NCI-H345 (cell line): ENCODE measurements around the gene UBLCP1.

Source experiments
- DNase-seq: peaks from one replicate; lab custom pipeline; 2025; lab: John Stamatoyannopoulos, UW

UBLCP1 gene

DNA sequence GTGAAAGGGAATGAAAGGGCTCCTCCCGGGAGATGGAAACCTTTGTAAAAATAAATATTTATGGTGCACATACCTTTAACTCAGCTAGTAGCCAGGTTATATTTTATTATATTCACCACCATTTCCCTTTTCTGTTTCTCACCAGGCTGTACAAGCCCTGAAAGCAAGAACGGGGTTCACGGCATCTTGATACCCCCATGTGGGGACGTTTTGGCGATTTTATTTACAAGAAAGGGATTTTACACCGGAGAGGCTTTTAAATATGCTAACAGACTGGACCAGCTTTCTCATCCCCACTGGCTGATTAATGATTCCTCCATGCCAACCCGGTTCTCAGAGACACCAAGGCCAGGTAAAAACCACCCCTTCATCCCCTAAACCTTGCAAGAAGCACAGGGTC, 48.0 kb downstream of the UBLCP1 start:
- DNase-seq, result no peak

DNA sequence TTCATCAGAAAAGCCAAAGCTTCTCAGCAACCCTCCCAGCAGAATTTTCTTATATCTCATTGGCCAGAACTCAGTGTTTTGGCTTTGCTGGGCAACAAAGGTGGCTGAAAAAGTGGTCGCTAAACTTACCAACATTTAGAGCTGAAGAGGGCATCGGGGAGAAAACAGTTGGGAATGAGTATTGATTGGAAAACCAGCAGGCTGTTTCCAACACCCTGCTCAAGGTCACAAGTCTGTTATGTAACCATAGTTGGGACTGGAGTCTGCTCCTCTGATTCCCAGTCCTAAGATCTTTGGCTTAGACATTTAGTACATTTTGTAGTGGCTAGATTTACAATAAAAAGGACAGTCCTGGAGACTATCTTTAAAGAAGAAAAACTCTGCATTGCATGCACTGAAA, 50.1 kb downstream of the UBLCP1 start:
- DNase-seq, result no peak

DNA sequence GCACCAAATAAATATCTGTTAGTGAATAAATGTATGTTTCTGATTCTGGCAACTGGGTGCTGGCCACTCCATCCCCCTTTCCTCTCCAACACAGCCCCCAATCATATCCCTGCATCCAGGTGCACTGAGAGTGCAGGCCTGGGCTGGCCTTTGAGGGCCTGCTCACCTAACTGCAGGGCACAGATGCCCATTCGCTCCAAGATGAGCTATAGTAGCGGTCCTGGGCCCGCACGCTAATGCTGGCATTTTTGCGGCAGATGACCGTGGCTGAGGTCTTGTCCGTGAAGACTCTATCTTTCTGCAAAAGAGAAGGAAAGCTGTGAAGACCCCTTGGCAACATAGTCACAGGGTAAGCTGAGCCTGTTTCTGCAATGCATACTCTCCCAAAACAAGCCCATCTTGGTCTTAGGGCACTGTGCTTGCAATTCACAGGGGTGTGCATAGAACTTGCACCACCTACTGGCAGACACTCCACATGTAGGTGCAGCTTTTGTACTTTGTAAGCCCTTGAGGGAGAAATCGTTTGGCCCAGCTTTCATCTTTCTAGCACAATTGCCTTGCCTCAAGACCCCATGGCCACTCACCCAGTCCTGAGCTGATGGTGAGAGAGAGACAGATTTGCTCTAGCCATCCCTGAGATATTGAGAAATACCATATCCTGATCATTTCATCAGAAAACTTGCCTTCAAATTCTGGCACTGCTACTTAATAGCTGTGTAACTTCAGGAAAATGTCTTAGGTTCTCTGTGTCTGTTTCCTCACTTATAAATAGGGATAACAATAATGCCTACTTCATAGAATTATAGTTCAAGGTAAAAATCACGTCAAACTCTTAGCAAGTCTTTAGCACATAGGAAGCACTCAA, 53.7 kb downstream of the UBLCP1 start:
- peak; percentile 16 for DNase-seq

DNA sequence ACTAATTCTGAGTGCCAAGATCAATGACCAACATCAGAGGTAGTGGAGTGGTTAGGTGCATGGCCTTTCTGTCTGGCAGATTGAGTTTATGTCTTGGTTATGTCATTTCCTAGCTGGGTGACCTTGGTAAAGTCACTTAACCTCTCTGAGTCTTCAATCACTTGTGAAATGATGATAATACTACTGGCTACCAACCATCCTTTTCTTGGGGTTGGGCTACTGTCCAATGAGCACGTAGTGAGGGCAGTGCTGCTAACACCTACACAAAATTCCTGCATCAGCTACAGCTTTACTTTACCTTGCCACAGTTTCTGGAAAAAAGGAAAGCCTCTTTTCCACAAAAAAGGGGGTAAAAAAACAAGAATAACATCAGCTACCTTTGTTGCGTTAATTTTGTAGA, 54.8 kb downstream of the UBLCP1 start:
- DNase-seq, result no peak

DNA sequence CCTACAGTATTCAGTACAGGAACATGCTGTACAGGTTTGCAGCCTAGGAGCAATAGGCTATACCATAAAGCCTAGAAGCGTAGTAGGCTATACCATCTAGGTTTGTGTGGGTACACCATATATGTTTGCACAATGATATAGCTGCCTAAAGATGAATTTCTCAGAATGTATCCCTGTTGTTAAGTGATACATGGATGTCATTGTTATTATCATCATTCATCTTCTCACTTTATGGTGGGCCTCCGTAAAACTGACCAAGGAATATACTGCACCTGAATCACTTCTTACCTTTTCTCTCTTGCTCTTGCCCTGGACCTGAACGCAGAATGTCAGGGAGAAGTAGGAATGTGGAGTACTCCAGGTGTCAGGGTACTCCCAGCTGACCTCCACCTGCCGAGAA, 55.4 kb downstream of the UBLCP1 start:
- no peak for DNase-seq

DNA sequence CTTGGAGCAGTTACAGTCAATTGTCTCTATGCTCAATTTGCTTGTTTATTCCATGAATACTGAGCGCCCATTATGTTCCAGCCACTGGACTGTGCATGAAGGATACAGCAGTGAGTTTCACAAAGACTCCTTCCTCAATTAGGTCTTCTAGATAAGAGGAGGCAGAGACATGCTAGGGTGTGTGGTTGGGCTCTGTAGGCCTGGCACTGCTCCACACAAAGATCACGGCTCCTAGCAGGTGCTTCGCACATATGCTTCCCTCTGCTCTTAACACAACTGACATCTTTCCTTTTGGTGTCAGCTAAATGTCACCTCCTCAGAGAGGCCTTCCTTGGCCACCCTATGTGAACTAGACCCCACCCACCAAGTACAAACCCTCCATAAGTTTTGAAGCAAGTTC, 56.3 kb downstream of the UBLCP1 start:
- no peak for DNase-seq

DNA sequence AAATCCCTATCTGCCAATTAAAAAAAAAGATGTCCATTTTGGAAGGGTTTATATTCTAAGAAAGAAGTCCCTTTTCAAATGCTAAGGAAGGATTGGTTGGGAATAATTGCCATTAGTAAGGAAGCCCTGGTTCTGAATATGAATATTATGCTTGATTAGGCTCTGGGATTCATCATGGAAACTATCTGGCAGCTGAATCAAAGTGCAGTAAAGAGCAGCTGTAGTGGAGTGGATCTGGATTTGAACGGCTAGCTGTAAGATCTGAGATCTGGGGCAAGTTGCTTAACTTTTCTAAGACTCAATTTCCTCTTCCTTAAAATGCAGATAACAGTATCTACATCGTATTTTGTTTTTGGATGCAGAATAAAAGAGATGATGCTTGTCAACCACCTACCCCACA, 56.7 kb downstream of the UBLCP1 start:
- DNase-seq, result no peak

DNA sequence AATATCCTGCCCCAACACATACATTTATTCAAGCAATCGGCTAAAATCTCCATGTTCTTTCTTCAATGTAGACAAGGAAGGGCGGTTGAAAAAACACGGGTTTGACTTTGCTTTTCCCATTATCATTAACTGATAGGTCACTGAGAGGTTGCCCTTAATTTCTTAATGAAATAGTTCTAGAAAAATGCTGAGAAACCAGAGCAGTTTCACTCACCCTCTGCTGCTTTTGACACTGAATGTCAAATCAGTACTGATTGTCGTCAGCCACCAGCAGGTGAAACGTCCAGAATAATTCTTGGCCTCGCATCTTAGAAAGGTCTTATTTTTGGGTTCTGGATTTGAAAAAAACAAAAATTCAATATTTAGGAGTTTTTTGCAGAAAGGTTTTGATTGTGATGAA, 59.1 kb downstream of the UBLCP1 start:
- DNase-seq, result no peak

DNA sequence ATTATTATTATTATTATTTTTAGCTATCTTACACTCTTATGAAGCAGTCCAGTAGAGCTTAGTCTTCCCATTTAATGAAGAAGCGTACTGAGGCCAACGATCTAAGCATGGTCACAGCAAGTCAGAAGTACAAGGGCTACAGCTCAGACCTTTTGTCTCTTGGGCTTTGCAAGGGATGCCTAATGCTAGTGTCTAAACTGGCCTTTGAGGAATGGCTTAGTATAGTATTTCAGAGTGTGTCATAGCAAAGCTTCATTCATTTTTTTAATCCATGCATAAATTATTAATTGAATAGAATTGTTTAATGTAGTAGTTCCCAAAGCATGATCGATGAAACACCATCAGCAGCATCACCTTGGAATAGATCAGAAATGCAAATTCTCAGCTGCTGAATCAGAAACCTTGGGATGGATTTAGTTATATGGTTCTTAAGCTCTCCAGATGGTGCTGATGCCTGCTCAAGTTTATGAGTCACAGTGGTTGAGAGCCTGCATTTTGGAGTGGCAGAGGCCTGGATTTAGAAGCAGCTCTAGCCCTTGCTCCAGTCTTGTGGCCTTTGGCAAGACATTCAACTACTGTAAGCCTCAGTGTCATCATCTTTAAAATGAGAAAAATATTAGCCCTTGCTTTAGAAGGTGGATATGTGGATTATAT, 61.1 kb downstream of the UBLCP1 start:
- DNase-seq, result no peak

DNA sequence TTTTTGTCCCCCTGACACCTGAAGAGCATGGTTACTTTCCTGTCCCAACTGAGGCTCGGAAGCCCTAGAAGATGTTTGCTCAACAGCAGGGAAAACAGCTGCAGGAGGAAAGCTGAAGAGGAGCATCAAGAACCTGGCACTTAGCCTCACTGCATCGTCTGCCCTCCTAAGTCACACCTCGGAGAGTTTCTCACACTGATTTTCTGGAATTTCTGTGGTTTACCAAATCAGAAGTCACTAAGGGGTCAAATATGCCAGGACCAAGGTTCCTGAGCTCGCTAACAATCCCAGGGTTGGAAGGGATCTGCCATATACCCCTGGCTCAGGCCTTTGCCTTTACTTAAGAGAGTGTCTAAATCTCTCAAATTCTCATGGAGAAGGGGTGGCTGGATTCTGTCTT, 61.9 kb downstream of the UBLCP1 start:
- DNase-seq, result no peak

DNA sequence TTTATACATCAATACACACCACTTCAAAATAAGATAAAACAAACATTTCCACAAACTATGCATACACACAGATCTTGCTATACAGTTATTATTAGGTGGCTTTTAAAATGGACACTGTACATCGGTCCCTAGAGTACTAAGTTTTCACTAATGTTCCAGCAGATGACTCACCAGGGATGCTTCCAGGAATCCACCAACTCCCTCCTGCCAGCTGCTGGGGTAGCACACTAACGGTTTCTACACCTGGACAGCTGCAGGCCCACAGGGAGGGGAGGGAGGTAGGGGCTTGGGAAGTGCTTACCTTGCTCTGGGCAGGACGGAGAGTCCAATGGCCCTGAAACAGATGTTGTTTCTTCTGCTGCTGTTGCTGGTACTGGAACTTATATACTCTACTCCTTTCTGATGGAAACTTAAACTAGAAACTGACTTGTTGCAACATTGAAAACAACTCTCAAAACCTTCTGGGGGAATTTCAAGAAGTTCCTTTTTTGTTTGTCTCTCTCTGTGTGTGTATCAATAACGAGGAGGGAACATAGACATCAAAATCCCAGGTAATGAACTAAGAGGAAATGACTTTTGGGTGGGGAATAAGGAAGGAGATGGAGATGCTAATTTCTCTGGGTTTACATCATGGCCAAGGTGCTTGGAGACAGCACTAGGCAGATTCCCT, 67.2 kb downstream of the UBLCP1 start, which contains the start of gene IL12B:
TSS of gene IL12B (minus strand) at position 357 of the 670 bp plus-strand sequence. CDS start 3,705 bp downstream, outside the sequence.
- DNase-seq, result no peak

DNA sequence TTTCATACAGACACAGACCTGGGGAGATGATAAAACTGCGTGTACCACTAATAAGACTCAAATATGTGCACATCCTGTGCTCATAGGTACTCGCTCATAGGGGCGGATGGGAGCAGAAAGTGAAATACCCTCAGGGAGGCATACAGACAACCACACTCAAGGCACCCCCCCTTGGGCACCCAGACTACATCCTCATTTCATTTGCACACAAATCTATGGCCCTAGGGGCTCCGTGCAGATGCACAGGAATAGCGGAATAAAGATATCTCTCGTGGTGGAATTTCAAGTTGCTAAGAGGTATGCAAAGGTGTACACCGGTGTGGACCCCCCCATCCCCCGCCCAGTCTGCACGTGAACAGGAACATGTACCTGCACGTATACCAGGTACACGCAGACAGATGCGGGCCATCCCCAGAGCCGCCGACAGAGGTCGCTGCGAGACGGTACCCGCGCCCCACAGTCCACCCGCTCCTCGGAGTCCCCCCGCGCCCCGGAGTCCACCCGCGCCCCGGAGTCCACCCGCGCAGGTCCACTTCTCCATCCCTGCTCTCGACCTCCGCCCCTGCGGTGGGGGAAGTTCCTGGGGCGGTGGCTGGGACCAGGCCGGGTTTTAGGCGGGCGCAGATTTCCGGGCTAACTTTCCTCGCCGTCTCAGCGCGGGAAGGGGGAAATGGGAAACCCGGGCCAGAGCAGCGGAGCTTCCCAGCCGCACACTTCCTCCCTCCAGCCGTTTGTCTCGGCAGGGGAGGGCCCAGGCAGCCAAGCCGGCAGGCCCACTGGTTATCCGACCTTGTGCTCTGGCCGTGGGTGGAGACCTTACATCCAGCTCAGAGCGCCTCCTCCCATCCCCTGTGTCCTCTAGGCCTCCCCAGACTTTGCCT, 68.2 kb downstream of the UBLCP1 start:
- DNase-seq, result peak; percentile 20

DNA sequence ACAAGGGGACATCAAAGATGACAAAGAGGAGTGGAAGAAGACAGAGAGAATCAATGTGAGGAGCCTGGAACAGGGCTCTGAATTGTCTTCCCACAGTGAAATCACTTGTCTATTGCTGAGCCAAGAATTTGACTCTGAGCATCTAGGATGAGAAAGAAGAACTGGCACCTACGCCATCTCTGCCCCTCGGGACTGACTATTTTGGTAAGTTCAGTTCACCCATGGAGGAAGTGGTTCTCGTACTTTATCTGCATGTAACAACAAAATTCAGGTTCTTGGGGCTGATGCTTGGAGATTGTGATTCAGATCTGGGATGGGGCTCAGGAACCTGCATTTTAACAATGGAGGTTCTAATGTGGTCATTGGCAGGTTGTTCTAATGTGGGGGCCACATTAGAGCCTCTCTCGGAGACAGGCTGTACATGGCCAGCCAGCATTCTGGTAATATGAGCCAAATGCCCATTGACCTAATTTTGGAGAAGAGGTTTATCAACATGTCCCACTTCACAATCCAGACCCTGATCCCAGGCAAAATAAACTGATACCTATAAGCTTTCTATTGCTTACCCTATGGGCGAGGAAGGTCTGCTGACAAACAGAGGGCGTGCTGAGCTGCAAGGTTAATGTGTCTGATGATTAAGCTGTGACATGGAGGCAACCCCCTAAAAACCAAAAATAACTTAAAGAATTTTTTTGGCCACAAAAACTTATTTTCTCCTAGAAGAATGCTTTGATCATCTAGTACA, 69.9 kb downstream of the UBLCP1 start:
- no peak for DNase-seq

DNA sequence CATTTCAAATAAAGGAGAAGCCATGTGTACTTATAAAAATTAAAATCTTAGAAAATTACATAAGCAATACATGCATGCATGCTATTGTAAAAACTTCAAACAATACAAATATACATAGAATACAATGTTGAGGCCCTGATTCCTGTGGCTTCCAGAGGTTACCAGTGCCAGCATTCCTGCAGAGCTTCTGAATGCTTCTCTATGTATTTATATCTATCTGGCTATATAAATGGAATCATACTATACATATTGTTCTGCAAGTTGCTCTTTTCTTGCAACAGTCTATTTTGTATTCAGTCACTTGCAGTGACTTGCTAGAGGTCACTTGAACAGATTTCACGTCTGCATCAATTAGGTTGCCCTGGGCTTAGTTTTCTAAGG, 70.4 kb downstream of the UBLCP1 start:
- DNase-seq, result no peak
